Measurements from ENCODE around the gene ACTL7B. TPM values are rescaled to one million over a fixed set of nuclear protein-coding genes. Genes with fewer than 3 reads are reported as not detected.

The ACTL7B gene
- total RNA-seq, 2 donors from 2014 or later = 0.26 TPM; not detected in 1

- TF ChIP-seq POLR2A (IDR thresholded peaks at IDR 0.05) (no peak), CTCF (IDR thresholded peaks at IDR 0.05) (peak in 2 of 7 experiments; percentile 16 to 19)
- H3K4me3 ChIP-seq = no peak overlapping the region
- intact Hi-C loops (cut with DNase I) = no loop called here
- H3K27ac ChIP-seq = no peak overlapping the region
- H3K9me3 ChIP-seq = no peaks in the 10 kb centered on the region
- DNase-seq (peak in 1 of 4 donors; percentile 8), ATAC-seq (no peak)
- H3K36me3 ChIP-seq (replicated peaks in 1 of 2; ENCODE audit: insufficient read depth in 1 of 2, low read depth in 2 of 2) = no peaks in the 10 kb centered on the region
- 59 to 79% methylated on average over 2 of the region's 2 CpGs for WGBS, 2 donors
- H3K27me3 ChIP-seq = no peaks in the 10 kb centered on the region
- H3K4me1 ChIP-seq = no peaks in the 10 kb centered on the region
These were observed 41.7 kb downstream of the ACTL7B start for GRCh38 chr9:108813951-108814601.

DNA sequence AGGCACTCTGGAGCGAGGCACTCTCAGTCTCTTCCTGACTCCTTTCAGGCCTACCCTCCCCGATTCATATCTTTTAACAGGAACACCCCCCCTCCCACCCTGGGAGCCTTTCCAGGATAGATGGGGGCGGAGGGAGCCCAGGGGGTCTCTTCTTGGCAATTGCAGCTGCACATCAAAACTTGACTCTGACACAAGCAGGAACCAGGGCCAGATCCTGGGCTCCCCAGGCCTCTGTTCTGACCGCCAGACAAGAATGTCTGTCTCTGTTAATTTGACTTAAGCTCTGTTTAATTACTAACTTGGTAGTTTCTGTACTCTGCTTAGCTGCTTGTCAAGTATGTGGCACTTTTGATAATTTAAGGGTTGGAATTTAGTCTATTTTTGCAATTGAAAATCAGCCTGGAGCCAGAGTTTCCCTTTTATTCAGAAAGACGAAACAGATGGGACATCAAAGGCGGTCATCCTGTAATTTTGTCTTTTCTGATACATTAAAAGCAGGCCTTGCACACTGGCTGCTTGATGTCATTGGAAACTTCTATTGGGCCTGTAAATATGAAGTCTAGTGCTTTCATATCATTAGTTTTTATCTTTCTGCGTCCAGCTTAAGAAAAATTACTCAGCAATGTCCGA lies 43.3 kb downstream of the ACTL7B start:
- H3K27me3 ChIP-seq = no peaks in the 10 kb centered on the region
- no peak for ATAC-seq
- no peak overlapping the region for H3K27ac ChIP-seq
- no peaks in the 10 kb centered on the region for H3K36me3 ChIP-seq (replicated peaks in 1 of 2; ENCODE audit: insufficient read depth in 1 of 2, low read depth in 2 of 2)
- no peak overlapping the region for H3K4me3 ChIP-seq
- TF ChIP-seq CTCF (IDR thresholded peaks at IDR 0.05) (no peak), POLR2A (IDR thresholded peaks at IDR 0.05) (no peak)
- DNase-seq = no peak
- intact Hi-C loops (cut with DNase I) = no loop called here
- no peaks in the 10 kb centered on the region for H3K4me1 ChIP-seq
- 72 to 80% methylated on average over 8 of the region's 8 CpGs for WGBS, 2 donors
- no peaks in the 10 kb centered on the region for H3K9me3 ChIP-seq

GRCh38 chr9:108811944-108812343 lies 43.8 kb downstream of the ACTL7B start:
- TF ChIP-seq CTCF (IDR thresholded peaks at IDR 0.05) (no peak), POLR2A (IDR thresholded peaks at IDR 0.05) (no peak)
- 64 to 72% methylated on average over 1 of the region's 1 CpG for WGBS, 2 donors
- Histone ChIP-seq H3K4me3 (no peak overlapping the region), H3K4me1 (no peaks in the 10 kb centered on the region), H3K9me3 (no peaks in the 10 kb centered on the region), H3K36me3 (replicated peaks in 1 of 2; ENCODE audit: insufficient read depth in 1 of 2, low read depth in 2 of 2) (no peaks in the 10 kb centered on the region), H3K27me3 (no peaks in the 10 kb centered on the region), H3K27ac (no peak overlapping the region)
- ATAC-seq (no peak), DNase-seq (no peak)
- intact Hi-C loops (cut with DNase I) = no loop called here

- intact Hi-C loops (cut with DNase I) = no loop called here
- ATAC-seq (no peak), DNase-seq (no peak)
- Histone ChIP-seq H3K4me3 (no peak overlapping the region), H3K36me3 (replicated peaks in 1 of 2; ENCODE audit: insufficient read depth in 1 of 2, low read depth in 2 of 2) (no peaks in the 10 kb centered on the region), H3K4me1 (no peaks in the 10 kb centered on the region), H3K27me3 (no peaks in the 10 kb centered on the region), H3K9me3 (no peaks in the 10 kb centered on the region), H3K27ac (no peak overlapping the region)
- 36 to 45% methylated on average over 3 of the region's 3 CpGs for WGBS, 2 donors
- no peak for TF ChIP-seq CTCF (IDR thresholded peaks at IDR 0.05)
- TF ChIP-seq POLR2A (IDR thresholded peaks at IDR 0.05) = no peak
These were observed 46.5 kb downstream of the ACTL7B start for GRCh38 chr9:108809269-108809668.

Small RNAs within 50 kb of the gene (small RNA-seq; reads per million reads assigned to genes)
- not detected for gene AL359692.1

Other genes with a start within 250 kb of the ACTL7B start
- not detected for gene ACTL7A, start 6.3 kb upstream of the ACTL7B start, total RNA-seq
- 10 to 100 TPM; 14.5 to 18.2 TPM for gene ELP1, start 78.1 kb upstream of the ACTL7B start, total RNA-seq
- gene ABITRAM, start 78.4 kb upstream of the ACTL7B start, total RNA-seq = 1 to 10 TPM; 6.0 to 6.3 TPM
- 10 to 100 TPM; 15.8 to 23.9 TPM for gene CTNNAL1, start 157.5 kb upstream of the ACTL7B start, total RNA-seq

All from body of pancreas (tissue), 4 donors.